Measurements from ENCODE around the gene ADCY10. TPM values are rescaled to one million over a fixed set of nuclear protein-coding genes. Genes with fewer than 3 reads are reported as not detected.
"Not testable (repeated sequence)": the region's sequence is repeated elsewhere in the genome, so short reads cannot be mapped to it uniquely, and the experiment has no call there.

Gene ADCY10
- total RNA-seq, 6 experiments from 2014 or later, result 0.12 to 0.22 (median 0.17) TPM; not detected in 2

GRCh38 chr1:167812972-167813371 lies 101.0 kb downstream of the ADCY10 start:
- DNase-seq, result no peak
- H3K36me3 Mint-ChIP-seq (ENCODE audit: low read depth), result peaks cover 41% of the 10 kb centered on the region
- no peak overlapping the region for H3K4me3 Mint-ChIP-seq
- H3K9me3 Mint-ChIP-seq, result peaks cover 18% of the 10 kb centered on the region
- H3K27ac Mint-ChIP-seq, result no peak overlapping the region
- TF ChIP-seq, protein P1, sequence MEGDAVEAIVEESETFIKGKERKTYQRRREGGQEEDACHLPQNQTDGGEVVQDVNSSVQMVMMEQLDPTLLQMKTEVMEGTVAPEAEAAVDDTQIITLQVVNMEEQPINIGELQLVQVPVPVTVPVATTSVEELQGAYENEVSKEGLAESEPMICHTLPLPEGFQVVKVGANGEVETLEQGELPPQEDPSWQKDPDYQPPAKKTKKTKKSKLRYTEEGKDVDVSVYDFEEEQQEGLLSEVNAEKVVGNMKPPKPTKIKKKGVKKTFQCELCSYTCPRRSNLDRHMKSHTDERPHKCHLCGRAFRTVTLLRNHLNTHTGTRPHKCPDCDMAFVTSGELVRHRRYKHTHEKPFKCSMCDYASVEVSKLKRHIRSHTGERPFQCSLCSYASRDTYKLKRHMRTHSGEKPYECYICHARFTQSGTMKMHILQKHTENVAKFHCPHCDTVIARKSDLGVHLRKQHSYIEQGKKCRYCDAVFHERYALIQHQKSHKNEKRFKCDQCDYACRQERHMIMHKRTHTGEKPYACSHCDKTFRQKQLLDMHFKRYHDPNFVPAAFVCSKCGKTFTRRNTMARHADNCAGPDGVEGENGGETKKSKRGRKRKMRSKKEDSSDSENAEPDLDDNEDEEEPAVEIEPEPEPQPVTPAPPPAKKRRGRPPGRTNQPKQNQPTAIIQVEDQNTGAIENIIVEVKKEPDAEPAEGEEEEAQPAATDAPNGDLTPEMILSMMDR (IDR thresholded peaks at IDR 0.05), result no peak
- peaks cover 35% of the 10 kb centered on the region for H3K4me1 Mint-ChIP-seq (ENCODE audit: low read depth)
- H3K27me3 Mint-ChIP-seq (ENCODE audit: insufficient read depth), result no peaks in the 10 kb centered on the region

DNA sequence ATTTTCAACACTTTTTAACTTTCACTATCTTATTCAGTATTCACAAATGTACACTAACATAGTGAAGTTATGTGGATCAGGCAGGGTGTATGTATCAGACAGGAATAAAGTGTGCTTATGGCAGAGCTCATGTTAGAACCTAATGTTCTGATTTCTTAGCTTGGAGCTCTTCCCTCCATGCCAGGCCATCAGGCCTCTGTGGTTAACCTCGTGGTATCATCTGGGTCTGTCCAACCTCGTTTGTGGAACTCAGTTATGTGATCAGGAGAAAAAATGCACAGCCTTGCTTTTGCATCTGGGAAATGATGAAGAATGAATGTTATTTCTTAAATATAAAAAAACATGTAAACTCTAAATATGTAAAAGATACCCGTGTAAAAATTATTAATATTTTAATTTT lies 105.2 kb downstream of the ADCY10 start:
- TF ChIP-seq, protein P1 (IDR thresholded peaks at IDR 0.05), result no peak
- Mint-ChIP-seq H3K4me1 (ENCODE audit: low read depth) (peaks cover 50% of the 10 kb centered on the region), H3K4me3 (no peak overlapping the region), H3K27me3 (ENCODE audit: insufficient read depth) (no peaks in the 10 kb centered on the region; the same call in 1 of the 2 replicates), H3K9me3 (no peaks in the 10 kb centered on the region; the same call in 1 of the 2 replicates), H3K36me3 (ENCODE audit: low read depth) (peaks cover 21% of the 10 kb centered on the region), H3K27ac (peak overlapping the region; percentile 59)
- no peak for DNase-seq

- Mint-ChIP-seq H3K9me3 (no peaks in the 10 kb centered on the region; the same call in 1 of the 2 replicates), H3K4me3 (no peak overlapping the region), H3K4me1 (ENCODE audit: low read depth) (peaks cover 55% of the 10 kb centered on the region), H3K27ac (peak overlapping the region; percentile 59), H3K27me3 (ENCODE audit: insufficient read depth) (peaks cover 2% of the 10 kb centered on the region; the same call in 1 of the 2 replicates), H3K36me3 (ENCODE audit: low read depth) (peaks cover 18% of the 10 kb centered on the region)
- DNase-seq, result peak; percentile 71
- TF ChIP-seq, protein P1 (IDR thresholded peaks at IDR 0.05), result no peak
Observed at GRCh38 chr1:167808104-167808503, 105.8 kb downstream of the ADCY10 start.

GRCh38 chr1:167806676-167807075 lies 107.3 kb downstream of the ADCY10 start:
- not testable (repeated sequence) for H3K9me3 Mint-ChIP-seq; H3K27me3 Mint-ChIP-seq (ENCODE audit: insufficient read depth); H3K4me3 Mint-ChIP-seq; DNase-seq
- peaks cover 50% of the 10 kb centered on the region for H3K4me1 Mint-ChIP-seq (ENCODE audit: low read depth)
- H3K36me3 Mint-ChIP-seq (ENCODE audit: low read depth), result peaks cover 12% of the 10 kb centered on the region; the same call in 1 of the 2 replicates
- peak overlapping the region; percentile 22; the same call in 1 of the 2 replicates for H3K27ac Mint-ChIP-seq

- not testable (repeated sequence) for H3K9me3 Mint-ChIP-seq; H3K4me3 Mint-ChIP-seq; H3K27ac Mint-ChIP-seq; H3K27me3 Mint-ChIP-seq (ENCODE audit: insufficient read depth); DNase-seq
- H3K36me3 Mint-ChIP-seq (ENCODE audit: low read depth), result peaks cover 12% of the 10 kb centered on the region; the same call in 1 of the 2 replicates
- peaks cover 50% of the 10 kb centered on the region for H3K4me1 Mint-ChIP-seq (ENCODE audit: low read depth)
Observed at GRCh38 chr1:167806235-167806634, 107.7 kb downstream of the ADCY10 start.

DNA sequence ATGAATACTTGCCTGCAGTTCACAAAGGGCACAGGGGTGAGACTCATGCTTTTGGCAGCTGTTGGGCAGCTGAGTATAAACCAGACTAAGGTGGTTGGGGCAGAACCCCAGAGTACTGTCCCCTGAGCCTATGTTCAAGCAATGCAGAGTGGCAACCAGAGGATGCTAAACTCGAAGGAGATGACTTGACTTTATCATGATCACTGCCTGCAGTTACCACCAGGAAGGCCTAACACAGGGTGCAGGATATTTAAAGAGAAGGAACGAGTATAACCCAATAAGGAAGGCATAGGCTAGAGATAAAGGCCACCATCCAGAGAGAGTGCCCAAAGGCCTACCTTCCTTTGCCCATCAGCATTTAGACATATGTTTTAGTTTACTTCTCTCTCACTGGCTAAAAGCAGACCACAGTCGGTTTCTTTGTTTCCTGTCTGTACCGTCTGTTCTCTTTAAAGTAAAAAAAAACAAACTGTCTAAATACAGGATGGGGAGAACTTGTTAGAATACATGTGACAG lies 108.8 kb downstream of the ADCY10 start:
- Mint-ChIP-seq H3K27ac (peak overlapping the region; percentile 80), H3K36me3 (ENCODE audit: low read depth) (peaks cover 11% of the 10 kb centered on the region; the same call in 1 of the 2 replicates), H3K4me3 (no peak overlapping the region), H3K9me3 (no peaks in the 10 kb centered on the region), H3K27me3 (ENCODE audit: insufficient read depth) (peaks cover 2% of the 10 kb centered on the region), H3K4me1 (ENCODE audit: low read depth) (peaks cover 61% of the 10 kb centered on the region)
- DNase-seq, result no peak
- TF ChIP-seq, protein P1 (IDR thresholded peaks at IDR 0.05), result no peak
